PC-3 (cell line): ENCODE measurements around the gene TEX11.

Experiments
- EZH2 ChIP-seq: fragments of 300-600 bp; sonication (generic); IDR thresholded peaks from one replicate; pipeline ENCODE4 v1.6.1; 2017; ENCODE audit warnings: antibody characterized with exemption, mild to moderate bottlenecking, low read length; ENCODE audit not compliant: unreplicated experiment
- EZH2phosphoT487 ChIP-seq: fragments of 300-600 bp; sonication (generic); IDR thresholded peaks from 2 replicates; pipeline ENCODE4 v1.6.1; 2018; ENCODE audit warnings: mild to moderate bottlenecking, antibody characterized with exemption, low read length, borderline replicate concordance
- TF ChIP-seq, protein P1 (sequence below): fragments of 300-600 bp; sonication (generic); conservative IDR thresholded peaks from 2 replicates; pipeline ENCODE4 v1.5.1; 2017; ENCODE audit warnings: antibody characterized with exemption, low read depth, mild to moderate bottlenecking, low read length

GRCh38 chrX:70675284-70675683 is 233.2 kb downstream of the TEX11 start:
- TF ChIP-seq, protein P1, sequence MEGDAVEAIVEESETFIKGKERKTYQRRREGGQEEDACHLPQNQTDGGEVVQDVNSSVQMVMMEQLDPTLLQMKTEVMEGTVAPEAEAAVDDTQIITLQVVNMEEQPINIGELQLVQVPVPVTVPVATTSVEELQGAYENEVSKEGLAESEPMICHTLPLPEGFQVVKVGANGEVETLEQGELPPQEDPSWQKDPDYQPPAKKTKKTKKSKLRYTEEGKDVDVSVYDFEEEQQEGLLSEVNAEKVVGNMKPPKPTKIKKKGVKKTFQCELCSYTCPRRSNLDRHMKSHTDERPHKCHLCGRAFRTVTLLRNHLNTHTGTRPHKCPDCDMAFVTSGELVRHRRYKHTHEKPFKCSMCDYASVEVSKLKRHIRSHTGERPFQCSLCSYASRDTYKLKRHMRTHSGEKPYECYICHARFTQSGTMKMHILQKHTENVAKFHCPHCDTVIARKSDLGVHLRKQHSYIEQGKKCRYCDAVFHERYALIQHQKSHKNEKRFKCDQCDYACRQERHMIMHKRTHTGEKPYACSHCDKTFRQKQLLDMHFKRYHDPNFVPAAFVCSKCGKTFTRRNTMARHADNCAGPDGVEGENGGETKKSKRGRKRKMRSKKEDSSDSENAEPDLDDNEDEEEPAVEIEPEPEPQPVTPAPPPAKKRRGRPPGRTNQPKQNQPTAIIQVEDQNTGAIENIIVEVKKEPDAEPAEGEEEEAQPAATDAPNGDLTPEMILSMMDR, result no peak
- TF ChIP-seq EZH2phosphoT487, result no peak
- no peak for TF ChIP-seq EZH2
